ENCODE measurements around the gene PREX1.

DNA sequence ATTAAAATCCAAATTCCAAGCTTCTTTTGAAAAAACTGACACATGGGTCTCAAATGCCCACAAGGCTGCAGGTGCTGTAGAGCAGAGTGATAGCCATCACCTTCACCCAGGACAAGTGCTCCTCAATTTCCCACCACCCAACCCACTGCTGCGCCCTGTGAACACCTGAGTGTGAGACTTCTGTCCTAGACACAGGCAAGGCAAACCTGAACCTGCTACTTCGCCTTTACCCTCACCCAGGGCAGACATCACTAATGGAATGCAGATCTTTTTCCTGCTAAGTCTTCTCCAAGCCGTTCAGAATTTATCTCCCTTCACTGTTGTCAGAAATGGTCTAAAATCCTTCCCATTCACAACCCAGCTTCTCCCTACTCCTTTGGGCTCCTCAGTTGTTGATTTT, 65.9 kb downstream of the PREX1 start:
- TF ChIP-seq, protein P1, sequence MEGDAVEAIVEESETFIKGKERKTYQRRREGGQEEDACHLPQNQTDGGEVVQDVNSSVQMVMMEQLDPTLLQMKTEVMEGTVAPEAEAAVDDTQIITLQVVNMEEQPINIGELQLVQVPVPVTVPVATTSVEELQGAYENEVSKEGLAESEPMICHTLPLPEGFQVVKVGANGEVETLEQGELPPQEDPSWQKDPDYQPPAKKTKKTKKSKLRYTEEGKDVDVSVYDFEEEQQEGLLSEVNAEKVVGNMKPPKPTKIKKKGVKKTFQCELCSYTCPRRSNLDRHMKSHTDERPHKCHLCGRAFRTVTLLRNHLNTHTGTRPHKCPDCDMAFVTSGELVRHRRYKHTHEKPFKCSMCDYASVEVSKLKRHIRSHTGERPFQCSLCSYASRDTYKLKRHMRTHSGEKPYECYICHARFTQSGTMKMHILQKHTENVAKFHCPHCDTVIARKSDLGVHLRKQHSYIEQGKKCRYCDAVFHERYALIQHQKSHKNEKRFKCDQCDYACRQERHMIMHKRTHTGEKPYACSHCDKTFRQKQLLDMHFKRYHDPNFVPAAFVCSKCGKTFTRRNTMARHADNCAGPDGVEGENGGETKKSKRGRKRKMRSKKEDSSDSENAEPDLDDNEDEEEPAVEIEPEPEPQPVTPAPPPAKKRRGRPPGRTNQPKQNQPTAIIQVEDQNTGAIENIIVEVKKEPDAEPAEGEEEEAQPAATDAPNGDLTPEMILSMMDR (IDR thresholded peaks at IDR 0.05) = no peak
- TF ChIP-seq POLR2A (IDR thresholded peaks at IDR 0.05) (no peak), EP300 (IDR thresholded peaks at IDR 0.05) (no peak)

All from ovary (tissue), 3 donors.